ENCODE data around the gene ICAM3.
A peak's percentile ranks its signal among the peaks of the same experiment; 100 is the strongest.

The ICAM3 gene

DNA sequence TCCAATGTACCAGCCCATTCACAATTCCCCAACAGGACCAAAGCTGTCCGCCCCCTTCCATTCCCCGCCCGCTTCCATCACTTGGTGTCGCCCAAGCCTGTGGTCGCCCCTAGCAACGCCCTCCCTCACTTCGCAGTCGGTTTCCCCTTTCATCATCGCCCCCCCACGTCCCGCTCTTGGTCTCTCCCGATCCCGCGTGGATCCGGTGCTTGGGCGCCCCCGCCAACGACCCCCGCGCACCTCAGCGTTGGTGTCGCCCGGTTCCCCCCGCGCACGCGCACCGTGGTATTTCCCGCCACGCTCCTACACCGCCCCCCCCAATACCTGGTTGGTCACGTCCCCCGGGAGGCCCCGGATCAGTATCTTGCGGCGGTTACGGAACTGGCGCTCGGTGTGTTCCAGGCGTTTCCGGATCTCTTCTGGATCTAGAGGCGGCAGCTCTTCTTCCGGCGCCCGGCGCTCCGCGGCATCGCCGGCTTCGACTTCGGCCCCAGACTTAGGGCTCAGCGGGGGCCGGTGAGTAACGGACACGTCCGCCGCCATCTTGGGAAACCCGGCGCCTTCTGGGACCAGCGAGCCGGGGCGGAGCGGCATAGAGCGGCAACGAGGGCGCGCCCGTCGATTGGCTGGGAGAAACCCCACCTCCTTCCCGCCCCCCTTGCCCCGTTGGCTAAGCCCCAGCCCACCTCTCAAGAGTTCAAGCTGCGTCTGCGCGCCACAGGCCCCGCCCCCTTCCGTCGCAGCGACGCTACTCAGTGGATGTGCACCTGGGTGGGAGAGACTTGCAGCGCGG is 6.3 kb downstream of the ICAM3 start, which contains the start of gene RAVER1:
Gene RAVER1, minus strand, starts transcription at position 565 of the 793 bp plus-strand sequence. Its CDS starts 22 bp downstream, at position 543.
- H3K27ac ChIP-seq: peak within 1 kb of the TSS; percentile 93
- peak within 1 kb of the TSS; percentile 88 for H3K4me3 ChIP-seq (ENCODE audit: low read depth, low read length)
- peaks cover 17% of the 10 kb centered on the region for H3K36me3 ChIP-seq (replicated peaks)
- TF ChIP-seq, protein P1, sequence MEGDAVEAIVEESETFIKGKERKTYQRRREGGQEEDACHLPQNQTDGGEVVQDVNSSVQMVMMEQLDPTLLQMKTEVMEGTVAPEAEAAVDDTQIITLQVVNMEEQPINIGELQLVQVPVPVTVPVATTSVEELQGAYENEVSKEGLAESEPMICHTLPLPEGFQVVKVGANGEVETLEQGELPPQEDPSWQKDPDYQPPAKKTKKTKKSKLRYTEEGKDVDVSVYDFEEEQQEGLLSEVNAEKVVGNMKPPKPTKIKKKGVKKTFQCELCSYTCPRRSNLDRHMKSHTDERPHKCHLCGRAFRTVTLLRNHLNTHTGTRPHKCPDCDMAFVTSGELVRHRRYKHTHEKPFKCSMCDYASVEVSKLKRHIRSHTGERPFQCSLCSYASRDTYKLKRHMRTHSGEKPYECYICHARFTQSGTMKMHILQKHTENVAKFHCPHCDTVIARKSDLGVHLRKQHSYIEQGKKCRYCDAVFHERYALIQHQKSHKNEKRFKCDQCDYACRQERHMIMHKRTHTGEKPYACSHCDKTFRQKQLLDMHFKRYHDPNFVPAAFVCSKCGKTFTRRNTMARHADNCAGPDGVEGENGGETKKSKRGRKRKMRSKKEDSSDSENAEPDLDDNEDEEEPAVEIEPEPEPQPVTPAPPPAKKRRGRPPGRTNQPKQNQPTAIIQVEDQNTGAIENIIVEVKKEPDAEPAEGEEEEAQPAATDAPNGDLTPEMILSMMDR (IDR thresholded peaks at IDR 0.05; ENCODE audit: low read depth, low read length, missing control alignments): no peak
- in situ Hi-C loops (cut with HindIII; ENCODE audit: low pct_ligation_motif_present, low sequenced_read_pairs): no loop called here
- H3K27me3 ChIP-seq (replicated peaks): no peaks in the 10 kb centered on the region
- peak; percentile 96 for DNase-seq

DNA sequence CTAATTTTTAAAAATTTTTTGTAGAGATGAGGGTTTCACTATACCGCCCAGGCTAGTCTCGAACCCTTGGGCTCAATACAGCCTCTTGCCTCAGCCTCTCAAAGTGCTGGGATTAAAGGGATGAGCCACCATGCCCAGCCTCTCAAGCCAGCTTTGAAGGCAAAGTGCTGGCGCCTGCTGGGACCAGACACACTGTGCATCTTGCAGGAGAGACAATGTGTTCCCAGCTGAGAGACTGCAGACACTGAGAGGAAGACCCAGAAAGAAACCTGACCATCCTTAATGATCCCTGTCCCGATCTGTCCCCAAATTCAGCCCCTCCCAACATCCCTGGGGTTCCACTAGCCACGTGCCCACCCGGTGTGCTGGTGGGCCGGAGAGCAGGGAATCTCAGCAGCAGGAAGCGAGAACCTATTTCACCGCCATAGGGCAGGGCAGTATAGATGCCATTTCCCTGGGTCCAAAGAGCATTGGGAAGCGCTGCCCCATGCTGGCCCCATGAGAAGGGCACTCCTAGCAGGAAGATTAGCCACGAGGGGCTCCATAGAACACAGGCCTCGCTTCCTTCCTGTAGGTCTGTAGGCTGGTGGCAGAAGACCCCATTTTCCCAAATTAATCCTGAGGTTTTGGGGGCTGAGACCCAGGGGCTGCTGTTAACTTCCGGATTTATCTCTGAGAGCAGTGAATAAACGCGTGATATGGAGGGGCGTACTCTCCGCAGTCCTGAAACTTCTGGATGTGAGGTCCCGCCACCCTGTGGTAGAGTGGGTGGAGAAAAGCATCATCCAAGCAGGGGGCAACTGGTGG is 7.1 kb downstream of the ICAM3 start:
- Histone ChIP-seq H3K27me3 (replicated peaks) (no peaks in the 10 kb centered on the region), H3K36me3 (replicated peaks) (peaks cover 24% of the 10 kb centered on the region), H3K4me3 (ENCODE audit: low read depth, low read length) (peak overlapping the region; percentile 88), H3K27ac (peak overlapping the region; percentile 93)
- no peak for DNase-seq
- TF ChIP-seq, protein P1 (IDR thresholded peaks at IDR 0.05; ENCODE audit: low read depth, low read length, missing control alignments): peak; percentile 31
- in situ Hi-C loops (cut with HindIII; ENCODE audit: low pct_ligation_motif_present, low sequenced_read_pairs): no loop called here

DNA sequence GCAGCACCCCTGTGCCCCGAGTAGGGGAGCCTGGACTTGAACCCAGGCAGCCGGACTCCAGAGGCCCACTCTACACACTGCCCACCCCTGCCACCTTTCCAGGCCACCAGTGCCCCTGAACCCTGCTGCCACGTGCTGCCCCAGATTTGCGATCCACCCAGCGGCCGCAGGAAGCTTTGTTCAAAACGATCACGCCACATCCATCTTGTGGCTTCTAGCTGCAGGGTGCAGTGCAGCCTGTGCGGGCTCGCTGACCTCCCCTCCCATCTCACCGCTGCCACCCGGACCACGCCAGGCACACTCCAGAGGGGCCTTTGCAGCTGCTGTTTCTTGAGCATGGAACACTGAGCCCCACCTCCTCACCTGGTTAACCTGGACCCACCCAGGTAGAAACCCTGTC is 9.9 kb downstream of the ICAM3 start:
- TF ChIP-seq, protein P1 (IDR thresholded peaks at IDR 0.05; ENCODE audit: low read depth, low read length, missing control alignments): no peak
- H3K4me3 ChIP-seq (ENCODE audit: low read depth, low read length): no peak overlapping the region
- H3K36me3 ChIP-seq (replicated peaks): peaks cover 48% of the 10 kb centered on the region
- no peaks in the 10 kb centered on the region for H3K27me3 ChIP-seq (replicated peaks)
- no peak for DNase-seq
- in situ Hi-C loops (cut with HindIII; ENCODE audit: low pct_ligation_motif_present, low sequenced_read_pairs): no loop called here
- no peak overlapping the region for H3K27ac ChIP-seq

DNA sequence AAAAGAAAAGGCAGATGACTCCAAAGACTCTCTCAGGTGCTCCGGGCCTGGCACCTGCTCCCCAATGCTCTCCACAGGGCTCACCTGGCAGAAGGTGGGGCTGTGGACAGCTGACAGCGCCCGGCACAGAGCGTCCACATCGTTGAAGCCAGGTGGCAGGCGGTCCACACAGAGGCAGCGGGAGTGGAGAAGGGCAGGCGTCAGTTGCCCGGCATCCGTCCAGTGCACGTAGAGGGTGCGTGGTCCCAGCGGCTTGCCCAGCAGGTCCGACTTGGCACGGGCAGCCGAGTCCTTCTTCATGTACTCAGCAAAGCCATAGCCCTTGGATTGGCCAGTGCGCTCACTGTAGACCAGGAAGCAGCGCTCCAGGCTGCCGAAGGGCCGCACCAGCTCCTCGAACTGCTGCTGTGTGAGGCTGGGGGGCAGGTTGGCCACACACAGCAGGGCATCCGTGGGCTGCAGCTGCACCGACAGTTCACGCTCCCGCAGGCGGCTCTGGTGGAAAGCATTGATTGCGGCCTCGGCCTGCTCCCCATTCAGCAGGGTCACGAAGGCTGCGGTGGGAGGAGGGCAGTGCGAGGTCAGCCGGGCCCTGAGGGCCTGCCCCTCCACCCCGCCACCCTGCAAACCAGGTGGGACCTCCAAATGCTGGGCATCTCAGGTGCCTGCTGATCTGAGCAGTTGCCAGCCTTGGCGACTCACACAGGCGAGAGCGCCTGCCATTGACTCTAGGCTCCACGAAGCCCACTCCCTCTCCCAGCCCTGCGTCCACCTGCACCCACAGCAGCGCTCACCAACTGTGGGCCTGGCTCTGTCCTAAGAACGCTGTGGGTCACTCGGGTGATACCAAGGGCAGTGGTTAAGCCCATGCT is 10.6 kb downstream of the ICAM3 start:
- no peak for DNase-seq
- Histone ChIP-seq H3K27me3 (replicated peaks) (no peaks in the 10 kb centered on the region), H3K36me3 (replicated peaks) (peaks cover 54% of the 10 kb centered on the region), H3K4me3 (ENCODE audit: low read depth, low read length) (no peak overlapping the region), H3K27ac (no peak overlapping the region)
- in situ Hi-C loops (cut with HindIII; ENCODE audit: low pct_ligation_motif_present, low sequenced_read_pairs): no loop called here
- TF ChIP-seq, protein P1 (IDR thresholded peaks at IDR 0.05; ENCODE audit: low read depth, low read length, missing control alignments): no peak

DNA sequence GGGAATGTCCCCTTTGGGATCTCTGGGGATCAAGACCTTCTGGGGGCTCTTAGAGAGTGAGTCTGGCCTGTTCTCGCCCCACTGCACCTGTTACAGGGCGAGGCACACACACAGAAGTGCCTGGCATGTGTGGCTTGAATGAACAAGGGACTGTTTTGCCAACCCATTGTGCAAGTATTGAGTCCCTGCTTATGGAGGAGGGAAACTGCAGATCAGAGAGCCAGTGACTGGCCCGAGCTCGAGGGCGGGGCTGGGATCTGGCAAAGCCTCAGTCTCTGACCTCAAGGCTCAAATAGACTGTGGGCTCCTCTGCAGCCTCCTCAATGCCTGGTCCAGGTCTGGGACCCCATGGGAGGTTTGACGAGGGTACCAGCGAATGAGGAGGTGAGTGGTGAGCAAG is 11.6 kb downstream of the ICAM3 start:
- TF ChIP-seq, protein P1 (IDR thresholded peaks at IDR 0.05; ENCODE audit: low read depth, low read length, missing control alignments): no peak
- in situ Hi-C loops (cut with HindIII; ENCODE audit: low pct_ligation_motif_present, low sequenced_read_pairs): no loop called here
- DNase-seq: no peak
- Histone ChIP-seq H3K4me3 (ENCODE audit: low read depth, low read length) (no peak overlapping the region), H3K27ac (no peak overlapping the region), H3K36me3 (replicated peaks) (peaks cover 64% of the 10 kb centered on the region), H3K27me3 (replicated peaks) (no peaks in the 10 kb centered on the region)

All from brain microvascular endothelial cell (primary cell).